Neural progenitor cell (in vitro differentiated cells): ENCODE measurements around the gene FARS2. TPM values are rescaled to one million over a fixed set of nuclear protein-coding genes. Genes with fewer than 3 reads are reported as not detected.

ENCODE experiments used
- DNase-seq: peaks from one replicate; pipeline ENCODE4 v3.0.0-alpha.2; 2016; ENCODE audit warnings: low spot score
- H2AFZ ChIP-seq: fragments of 200-600 bp; sonication (generic); replicated peaks from 2 replicates; pipeline ENCODE4 v1.6.1; 2016; ENCODE audit warnings: antibody characterized with exemption
- H3F3A ChIP-seq: fragments of 200-600 bp; sonication (generic); 2 replicates; pipeline ENCODE4 v1.6.1; 2016; ENCODE audit warnings: antibody characterized with exemption, low read depth
- H3K27ac ChIP-seq: fragments of 200-600 bp; sonication (generic); 2 replicates; pipeline ENCODE4 v1.5.1; 2016; ENCODE audit warnings: mild to moderate bottlenecking
- H3K27me3 ChIP-seq: fragments of 200-600 bp; sonication (generic); 2 replicates; pipeline ENCODE4 v1.6.1; 2016; ENCODE audit warnings: mild to moderate bottlenecking, moderate library complexity
- H3K36me3 ChIP-seq: fragments of 200-600 bp; sonication (generic); 2 replicates; pipeline ENCODE4 v1.5.1; 2016
- H3K4me1 ChIP-seq: fragments of 200-600 bp; sonication (generic); 2 replicates; pipeline ENCODE4 v1.6.1; 2016; ENCODE audit warnings: mixed run types
- H3K4me2 ChIP-seq: fragments of 200-600 bp; sonication (generic); 2 replicates; pipeline ENCODE4 v1.6.1; 2016
- H3K4me3 ChIP-seq: fragments of 200-600 bp; sonication (generic); 2 replicates; pipeline ENCODE4 v1.5.1; 2016
- H3K79me2 ChIP-seq: fragments of 200-600 bp; sonication (generic); 2 replicates; pipeline ENCODE4 v1.6.1; 2016; ENCODE audit warnings: low read depth
- H3K9ac ChIP-seq: fragments of 200-600 bp; sonication (generic); 2 replicates; pipeline ENCODE4 v1.6.1; 2016
- H3K9me3 ChIP-seq: fragments of 200-600 bp; sonication (generic); 2 replicates; pipeline ENCODE4 v1.5.1; 2016; ENCODE audit warnings: low read depth
- H4K20me1 ChIP-seq: fragments of 200-600 bp; sonication (generic); 2 replicates; pipeline ENCODE4 v1.6.1; 2016; ENCODE audit warnings: low read depth
- H3K27ac Mint-ChIP-seq: 3 replicates; pipeline ENCODE4 v1.8.0; 2021; ENCODE audit warnings: mixed read lengths
- H3K27me3 Mint-ChIP-seq: 2 replicates; pipeline ENCODE4 v1.8.0; 2022; ENCODE audit warnings: low read depth, mild to moderate bottlenecking, inconsistent platforms, moderate library complexity, mixed read lengths; ENCODE audit not compliant: insufficient read depth
- H3K36me3 Mint-ChIP-seq: 3 replicates; pipeline ENCODE4 v1.8.0; 2021; ENCODE audit warnings: mixed read lengths
- H3K4me1 Mint-ChIP-seq: 3 replicates; pipeline ENCODE4 v1.8.0; 2021; ENCODE audit warnings: mixed read lengths
- H3K4me3 Mint-ChIP-seq: 3 replicates; pipeline ENCODE4 v1.8.0; 2021; ENCODE audit warnings: mild to moderate bottlenecking, moderate library complexity, mixed read lengths
- H3K9me3 Mint-ChIP-seq: 3 replicates; pipeline ENCODE4 v1.8.0; 2020; ENCODE audit warnings: mixed read lengths
- EZH2 ChIP-seq: fragments of 200-600 bp; sonication (generic); IDR thresholded peaks from 2 replicates; pipeline ENCODE4 v1.6.1; 2017; ENCODE audit warnings: antibody characterized with exemption, mild to moderate bottlenecking, moderate library complexity
- EZH2phosphoT487 ChIP-seq: fragments of 200-600 bp; sonication (generic); IDR thresholded peaks from 2 replicates; pipeline ENCODE4 v1.6.1; 2017; ENCODE audit warnings: antibody characterized with exemption
- total RNA-seq: library from RNA; depleted of rRNA; stranded (reverse); fragments of >200 nt; gene quantifications from 2 replicates; pipeline ENCODE4 v1.2.3, GENCODE V29; 2015; ENCODE audit warnings: low replicate concordance
- TF ChIP-seq, protein P1 (sequence below): fragments of 200-600 bp; sonication (generic); IDR thresholded peaks from 2 replicates; pipeline ENCODE4 v1.5.1; 2017; ENCODE audit warnings: antibody characterized with exemption, mild to moderate bottlenecking

Gene FARS2
- total RNA-seq, 1 donor from 2014 or later, result 10.8 TPM

DNA sequence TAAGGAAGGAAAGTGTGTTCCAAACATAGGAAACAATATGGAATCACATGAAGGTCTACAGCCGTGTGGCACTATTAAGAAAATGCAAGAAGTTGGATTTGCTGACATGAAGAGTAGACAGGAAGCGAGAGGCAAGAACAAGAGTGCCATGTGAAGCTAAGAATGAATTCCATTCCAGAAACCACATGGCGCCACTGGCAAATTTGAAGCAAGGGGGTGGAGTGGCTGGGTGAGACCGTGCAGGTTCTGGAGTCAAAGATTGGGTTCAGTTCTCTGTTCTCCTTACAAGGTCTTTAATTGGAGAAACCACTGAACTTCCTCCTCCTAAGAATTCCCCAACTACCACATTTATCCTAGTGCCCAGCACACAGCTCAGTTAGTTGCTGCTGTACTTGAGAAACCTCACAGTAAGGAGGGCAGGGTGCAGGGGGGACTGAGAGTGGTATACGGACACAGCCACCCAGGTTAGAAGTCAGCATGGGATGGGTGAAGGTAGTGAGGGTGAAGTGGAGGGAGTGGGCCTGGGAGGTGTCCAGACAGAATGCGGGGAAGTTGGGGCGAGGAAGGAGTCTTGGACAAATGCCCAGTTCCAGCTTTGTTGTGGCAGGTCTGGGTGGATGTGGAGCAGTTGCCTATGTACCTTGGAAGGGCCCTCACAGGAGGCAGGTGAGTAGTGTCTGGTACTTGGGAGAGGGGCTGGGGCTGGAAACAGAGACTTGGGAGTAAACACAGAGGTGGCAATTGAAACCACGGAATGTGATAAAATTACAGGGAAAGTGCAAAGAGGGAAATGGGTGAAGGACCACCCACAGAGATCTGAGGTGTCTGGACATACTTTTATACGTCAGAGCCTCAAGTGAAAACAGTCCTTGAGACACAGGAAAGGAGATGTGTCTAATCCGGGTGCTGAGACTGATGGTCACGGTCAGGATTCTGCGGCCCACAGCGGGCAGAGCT, 14.9 kb upstream of the FARS2 start:
- TF ChIP-seq, protein P1, sequence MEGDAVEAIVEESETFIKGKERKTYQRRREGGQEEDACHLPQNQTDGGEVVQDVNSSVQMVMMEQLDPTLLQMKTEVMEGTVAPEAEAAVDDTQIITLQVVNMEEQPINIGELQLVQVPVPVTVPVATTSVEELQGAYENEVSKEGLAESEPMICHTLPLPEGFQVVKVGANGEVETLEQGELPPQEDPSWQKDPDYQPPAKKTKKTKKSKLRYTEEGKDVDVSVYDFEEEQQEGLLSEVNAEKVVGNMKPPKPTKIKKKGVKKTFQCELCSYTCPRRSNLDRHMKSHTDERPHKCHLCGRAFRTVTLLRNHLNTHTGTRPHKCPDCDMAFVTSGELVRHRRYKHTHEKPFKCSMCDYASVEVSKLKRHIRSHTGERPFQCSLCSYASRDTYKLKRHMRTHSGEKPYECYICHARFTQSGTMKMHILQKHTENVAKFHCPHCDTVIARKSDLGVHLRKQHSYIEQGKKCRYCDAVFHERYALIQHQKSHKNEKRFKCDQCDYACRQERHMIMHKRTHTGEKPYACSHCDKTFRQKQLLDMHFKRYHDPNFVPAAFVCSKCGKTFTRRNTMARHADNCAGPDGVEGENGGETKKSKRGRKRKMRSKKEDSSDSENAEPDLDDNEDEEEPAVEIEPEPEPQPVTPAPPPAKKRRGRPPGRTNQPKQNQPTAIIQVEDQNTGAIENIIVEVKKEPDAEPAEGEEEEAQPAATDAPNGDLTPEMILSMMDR, result no peak
- no peak for TF ChIP-seq EZH2phosphoT487
- TF ChIP-seq EZH2, result no peak
- no peak for DNase-seq
- no peak overlapping the region for H2AFZ ChIP-seq
- H3K79me2 ChIP-seq, result peaks cover 48% of the 10 kb centered on the region
- H3K36me3 ChIP-seq, result no peaks in the 10 kb centered on the region
- no peak overlapping the region for H3K27ac ChIP-seq
- no peaks in the 10 kb centered on the region for H3K27me3 ChIP-seq
- H3K4me3 ChIP-seq, result no peak overlapping the region
- H3K36me3 Mint-ChIP-seq, result peaks cover 21% of the 10 kb centered on the region
- peaks cover 3% of the 10 kb centered on the region for H3K27me3 Mint-ChIP-seq
- H3F3A ChIP-seq, result no peaks in the 10 kb centered on the region
- no peaks in the 10 kb centered on the region for H3K4me1 ChIP-seq
- H3K4me2 ChIP-seq, result no peak overlapping the region
- no peak overlapping the region for H3K9ac ChIP-seq
- H4K20me1 ChIP-seq, result peaks cover 4% of the 10 kb centered on the region
- peaks cover 2% of the 10 kb centered on the region for H3K9me3 Mint-ChIP-seq
- H3K9me3 ChIP-seq, result no peaks in the 10 kb centered on the region
- H3K4me3 Mint-ChIP-seq, result no peak overlapping the region
- H3K27ac Mint-ChIP-seq, result no peak overlapping the region
- H3K4me1 Mint-ChIP-seq, result peaks cover 5% of the 10 kb centered on the region

GRCh38 chr6:5247201-5247600, 14.1 kb upstream of the FARS2 start:
- H3K79me2 ChIP-seq, result peaks cover 46% of the 10 kb centered on the region
- no peak overlapping the region for H3K27ac Mint-ChIP-seq

DNA sequence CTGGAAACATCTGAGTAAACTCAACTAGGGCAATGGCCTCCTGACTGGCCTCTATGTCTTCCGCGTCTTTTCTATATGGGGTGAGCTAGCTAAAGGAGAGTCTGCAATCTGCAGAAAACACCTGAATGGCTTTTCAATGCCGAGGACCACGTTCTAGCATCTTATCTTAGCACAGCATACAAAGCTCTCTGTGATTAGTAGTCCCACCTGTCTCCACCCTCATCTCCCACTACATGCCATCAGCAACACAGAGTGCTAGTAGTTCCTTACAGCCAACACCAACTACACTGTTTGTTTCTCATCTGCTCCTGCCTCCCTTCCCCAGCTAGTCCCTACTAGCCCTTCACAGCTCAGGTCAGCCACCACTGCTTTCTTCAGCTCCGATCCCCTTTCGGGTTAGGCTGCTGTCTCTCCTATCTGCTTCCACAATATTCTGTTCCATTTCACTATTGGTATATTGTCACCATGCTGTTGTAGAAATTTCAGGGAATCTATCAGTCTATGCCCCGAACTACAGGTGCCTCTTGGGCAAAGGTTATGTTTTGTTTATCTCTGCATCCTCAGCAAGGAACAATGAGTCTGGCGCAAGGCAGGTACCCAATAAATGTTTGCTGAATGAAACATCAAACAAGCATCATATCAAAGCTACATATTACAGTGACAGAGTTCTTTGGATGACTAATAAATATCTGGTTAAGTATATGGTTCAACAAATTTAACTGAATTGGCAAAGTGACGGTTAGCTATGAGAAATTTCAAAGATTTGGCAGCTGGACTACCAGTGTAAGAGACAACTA, 12.8 kb upstream of the FARS2 start:
- H3K9ac ChIP-seq, result no peak overlapping the region

More at GRCh38 chr6:5247201-5247600, 14.1 kb upstream of the FARS2 start:
- DNase-seq, result no peak
- no peak overlapping the region for H3K9ac ChIP-seq
- no peak overlapping the region for H3K27ac ChIP-seq
- H3K27me3 ChIP-seq, result no peaks in the 10 kb centered on the region
- H3K4me2 ChIP-seq, result no peak overlapping the region
- TF ChIP-seq EZH2, result no peak
- TF ChIP-seq, protein P1, result no peak
- no peak for TF ChIP-seq EZH2phosphoT487
- H3K36me3 ChIP-seq, result no peaks in the 10 kb centered on the region
- no peaks in the 10 kb centered on the region for H3K9me3 ChIP-seq
- Mint-ChIP-seq H3K9me3 (peaks cover 2% of the 10 kb centered on the region), H3K4me3 (no peak overlapping the region), H3K36me3 (peaks cover 23% of the 10 kb centered on the region), H3K27me3 (peaks cover 3% of the 10 kb centered on the region), H3K4me1 (peaks cover 5% of the 10 kb centered on the region)
- H3K4me1 ChIP-seq, result no peaks in the 10 kb centered on the region
- H4K20me1 ChIP-seq, result peaks cover 4% of the 10 kb centered on the region
- H3K4me3 ChIP-seq, result no peak overlapping the region
- no peaks in the 10 kb centered on the region for H3F3A ChIP-seq
- no peak overlapping the region for H2AFZ ChIP-seq

More for the DNA sequence above, 12.8 kb upstream of the FARS2 start:
- no peaks in the 10 kb centered on the region for H3K4me1 ChIP-seq
- H4K20me1 ChIP-seq, result peaks cover 4% of the 10 kb centered on the region
- peaks cover 43% of the 10 kb centered on the region for H3K79me2 ChIP-seq
- Mint-ChIP-seq H3K27ac (no peak overlapping the region), H3K9me3 (peaks cover 2% of the 10 kb centered on the region), H3K4me1 (peaks cover 5% of the 10 kb centered on the region), H3K36me3 (peaks cover 26% of the 10 kb centered on the region), H3K4me3 (no peak overlapping the region), H3K27me3 (peaks cover 3% of the 10 kb centered on the region)
- H3K27me3 ChIP-seq, result no peaks in the 10 kb centered on the region
- H2AFZ ChIP-seq, result no peak overlapping the region
- no peaks in the 10 kb centered on the region for H3K36me3 ChIP-seq
- no peaks in the 10 kb centered on the region for H3F3A ChIP-seq
- no peak for DNase-seq
- TF ChIP-seq EZH2 (no peak), EZH2phosphoT487 (no peak)
- TF ChIP-seq, protein P1, result no peak
- no peaks in the 10 kb centered on the region for H3K9me3 ChIP-seq
- H3K4me2 ChIP-seq, result no peak overlapping the region
- H3K4me3 ChIP-seq, result no peak overlapping the region
- H3K27ac ChIP-seq, result no peak overlapping the region
